Fibroblast of upper back skin (primary cell): ENCODE data around the gene AEBP2.
"Not testable (repeated sequence)": the region's sequence is repeated elsewhere in the genome, so short reads cannot be mapped to it uniquely, and the experiment has no call there.

Experiments used
- DNase-seq: peaks from one replicate; pipeline ENCODE4 v3.0.0-alpha.2; 2013

The AEBP2 gene

DNA sequence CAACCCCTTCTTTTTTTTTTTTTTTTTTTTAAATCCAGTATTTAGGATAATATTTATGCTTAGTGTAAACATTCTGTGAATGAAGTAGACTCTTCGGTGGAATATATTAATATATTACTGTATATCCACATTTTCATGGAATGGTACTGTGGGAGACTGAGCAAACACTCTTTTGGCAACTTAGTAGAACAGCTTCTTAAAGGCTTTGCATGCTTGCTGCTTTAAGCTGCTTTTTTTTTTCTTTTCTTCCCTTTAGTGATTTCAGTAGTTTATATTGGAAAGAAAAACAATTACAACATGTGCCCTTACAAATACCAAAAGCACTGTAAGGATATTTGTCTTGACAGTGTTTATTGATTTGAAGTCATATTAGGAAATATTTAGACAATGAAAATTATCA is 78.9 kb downstream of the AEBP2 start:
- no peak for DNase-seq

DNA sequence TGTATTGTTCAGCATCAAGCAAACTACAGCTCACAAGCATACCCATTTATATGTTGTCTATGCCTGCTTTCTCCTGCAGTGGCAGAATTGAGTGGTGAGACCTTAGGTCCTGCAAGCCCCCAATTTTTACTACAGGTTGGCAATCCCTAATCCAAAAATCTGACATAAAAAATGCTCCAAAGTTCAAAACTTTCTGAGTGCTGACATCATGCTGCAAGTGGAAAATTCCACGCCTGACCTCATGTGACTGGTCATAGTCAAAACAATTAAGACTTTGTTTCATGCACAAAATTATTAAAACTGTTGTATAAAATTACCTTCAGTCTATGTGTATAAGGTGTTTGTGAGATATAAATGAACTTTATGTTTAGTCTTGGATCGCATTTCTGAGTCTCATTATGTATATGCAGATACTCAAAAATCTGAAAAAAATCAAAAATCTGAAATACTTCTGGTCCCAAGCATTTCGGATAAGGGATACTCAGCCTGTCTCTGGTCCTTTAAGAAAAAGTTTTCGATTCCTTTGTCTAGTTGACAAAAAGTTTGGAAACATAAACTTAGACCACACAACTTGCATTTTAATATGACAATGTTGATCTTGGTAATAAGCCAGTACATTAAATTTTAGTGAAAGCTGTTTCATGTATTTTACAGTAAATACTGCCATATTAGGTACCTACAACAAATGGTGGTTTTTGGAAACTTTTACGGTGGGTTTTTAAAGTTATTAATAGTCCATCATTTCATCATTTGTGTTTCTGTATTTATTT is 81.5 kb downstream of the AEBP2 start:
- no peak for DNase-seq

DNA sequence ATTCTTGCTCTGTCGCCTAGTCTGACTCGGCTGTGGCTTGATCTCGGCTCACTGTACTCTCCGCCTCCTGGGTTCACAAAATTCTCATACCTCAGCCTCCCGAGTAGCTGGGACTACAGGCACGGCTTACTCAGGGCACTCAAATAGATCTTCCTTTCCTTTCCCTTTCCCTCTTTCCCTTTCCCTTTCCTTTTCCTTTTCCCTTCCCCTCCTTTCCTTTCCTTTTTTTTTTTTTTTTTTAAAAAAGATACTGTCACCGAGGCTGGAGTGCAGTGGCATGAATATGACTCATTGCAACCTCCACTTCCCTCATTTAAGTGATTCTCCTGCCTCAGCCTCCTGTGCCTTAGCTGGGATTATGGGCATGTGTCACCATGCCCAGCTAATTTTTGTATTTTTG is 86.0 kb downstream of the AEBP2 start:
- DNase-seq, result no peak

DNA sequence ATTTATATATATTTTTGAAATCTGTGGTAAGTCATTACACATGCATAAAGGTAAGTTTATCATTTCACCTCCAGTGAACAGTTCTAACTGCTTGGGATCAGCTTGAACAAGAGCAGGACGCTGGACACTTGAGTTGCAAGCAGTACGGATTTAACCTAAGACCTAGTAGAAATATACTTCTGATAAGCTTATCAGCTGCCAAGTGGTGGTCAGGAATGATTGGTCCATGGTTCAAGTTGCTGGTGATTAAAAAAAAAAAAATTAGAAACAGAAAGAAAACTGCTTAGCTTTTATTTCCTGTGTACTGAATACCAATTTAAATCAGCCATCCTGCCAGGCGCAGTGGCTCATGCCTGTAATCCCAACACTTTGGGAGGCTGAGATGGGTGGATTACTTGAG is 88.6 kb downstream of the AEBP2 start:
- no peak for DNase-seq

DNA sequence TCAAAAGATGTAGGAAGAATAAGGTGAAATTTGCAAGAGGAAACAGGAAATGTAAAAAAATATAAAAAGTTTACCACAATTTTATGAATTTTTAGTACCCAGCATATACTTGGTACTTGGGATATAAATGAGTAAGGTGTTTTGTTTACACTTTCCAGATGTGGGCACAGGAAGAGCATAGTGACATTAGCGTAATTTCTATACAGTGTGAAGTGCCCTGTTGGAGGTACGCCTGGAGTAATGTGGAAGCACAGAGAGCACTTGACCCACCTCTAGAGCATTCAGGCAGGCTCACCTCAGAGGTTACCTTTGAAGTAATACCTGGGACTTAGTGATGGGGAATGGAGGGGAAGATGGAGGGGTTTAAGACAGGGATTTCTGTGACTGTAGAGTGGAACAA is 89.5 kb downstream of the AEBP2 start:
- no peak for DNase-seq

DNA sequence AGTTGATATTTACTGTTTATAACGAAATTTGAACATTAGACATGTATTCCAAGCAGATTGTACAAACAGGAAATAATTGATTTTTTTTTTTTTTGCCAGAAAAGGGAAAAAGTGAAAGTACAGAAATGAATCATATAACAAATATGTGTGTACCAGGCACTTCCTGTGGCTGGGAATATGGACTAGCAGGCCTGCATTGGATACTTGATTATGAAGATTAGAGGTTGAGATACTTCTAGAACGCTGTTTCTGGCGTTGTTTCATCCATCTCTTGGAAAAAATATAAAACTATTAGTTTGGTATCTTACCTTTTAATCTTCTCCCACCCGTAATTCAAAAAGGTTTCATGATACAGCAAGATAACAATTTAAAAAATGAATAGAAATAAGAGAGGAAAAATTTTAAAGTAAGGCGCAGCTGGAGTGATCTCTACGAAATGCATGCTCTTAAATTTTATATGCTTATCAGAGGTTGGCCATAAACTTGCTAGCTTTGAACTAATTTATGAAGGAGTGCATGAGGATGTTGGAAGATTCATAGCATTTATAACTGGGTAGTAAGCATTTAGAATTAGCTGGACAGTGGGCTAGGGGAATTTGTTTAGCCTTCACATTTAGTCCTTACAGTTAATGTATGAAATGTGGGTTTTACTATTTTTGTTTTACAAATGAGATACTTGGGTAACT is 90.8 kb downstream of the AEBP2 start:
- DNase-seq, result peak; percentile 45

DNA sequence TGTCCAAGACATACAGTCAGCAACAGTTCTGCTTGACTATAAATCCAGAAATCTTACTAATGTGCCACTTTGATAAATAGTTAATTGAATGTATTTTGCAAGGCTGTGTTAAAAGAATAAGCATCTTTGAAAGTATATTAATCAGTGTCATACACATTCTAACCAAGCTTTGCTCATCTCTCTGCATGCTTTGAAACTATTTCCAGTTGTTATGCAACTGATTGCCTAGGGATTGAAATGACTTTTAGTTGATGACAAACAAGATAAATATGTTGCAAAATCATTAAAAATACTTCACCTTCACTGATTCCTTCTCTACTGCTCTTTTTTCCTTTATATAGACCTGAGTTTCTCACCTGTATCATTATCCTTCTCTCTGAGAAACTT is 91.3 kb downstream of the AEBP2 start:
- DNase-seq, result peak; percentile 36

DNA sequence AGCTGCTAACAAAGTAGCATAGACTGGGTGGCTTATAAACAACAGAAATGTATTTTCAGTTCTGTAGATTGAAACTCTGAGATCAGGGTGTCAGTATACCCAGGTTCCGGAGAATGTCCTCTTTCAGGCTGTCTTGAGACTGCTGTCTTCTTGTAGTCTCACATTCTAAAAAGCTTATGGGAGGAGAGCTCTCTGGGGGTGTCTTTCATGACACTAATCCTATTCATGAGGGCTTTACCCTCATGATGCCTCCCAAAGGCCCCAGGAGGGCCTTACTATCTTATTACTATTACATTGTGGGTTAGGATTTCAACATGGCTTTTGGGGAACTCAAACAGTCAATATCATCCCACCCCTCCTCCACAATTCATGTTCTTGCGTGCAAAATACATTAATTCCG is 94.3 kb downstream of the AEBP2 start:
- no peak for DNase-seq

DNA sequence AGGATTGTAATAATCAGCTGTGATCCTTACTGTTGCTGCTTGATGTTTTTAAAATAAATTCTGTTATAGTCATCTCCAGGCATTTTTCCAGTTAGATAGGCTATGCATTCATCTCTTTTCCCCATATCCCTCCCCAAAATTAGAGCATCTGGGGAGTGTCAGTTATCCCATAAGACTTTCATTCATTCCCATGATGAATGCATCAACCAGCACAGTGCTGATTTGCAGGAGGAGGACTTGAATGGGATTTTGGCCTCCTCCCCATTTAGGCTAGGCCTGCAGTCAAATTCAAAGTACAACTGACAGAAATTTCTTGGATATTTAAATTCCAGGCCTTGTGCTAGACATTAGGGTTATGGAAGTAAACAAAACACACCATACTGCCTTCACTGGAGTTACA is 99.8 kb downstream of the AEBP2 start:
- DNase-seq, result no peak

DNA sequence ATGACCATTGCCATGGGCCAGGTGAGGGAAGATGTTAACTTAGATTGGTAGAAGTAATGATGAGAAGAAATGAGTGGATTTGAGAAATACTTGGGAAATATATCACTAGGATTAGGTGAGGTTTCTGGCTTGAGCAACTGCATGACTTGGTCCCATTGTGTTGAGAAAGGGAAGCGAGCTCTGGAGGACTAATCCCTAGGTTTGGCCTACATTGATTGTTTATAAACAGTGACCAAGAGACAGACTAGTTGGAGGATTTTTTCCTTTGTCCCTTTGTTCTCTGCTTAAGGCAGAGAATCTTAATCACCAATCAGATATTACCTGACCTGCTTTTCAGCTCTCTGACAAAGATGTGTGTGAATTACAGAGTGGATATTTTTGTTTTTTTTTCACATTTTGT is 100.5 kb downstream of the AEBP2 start:
- DNase-seq, result no peak

DNA sequence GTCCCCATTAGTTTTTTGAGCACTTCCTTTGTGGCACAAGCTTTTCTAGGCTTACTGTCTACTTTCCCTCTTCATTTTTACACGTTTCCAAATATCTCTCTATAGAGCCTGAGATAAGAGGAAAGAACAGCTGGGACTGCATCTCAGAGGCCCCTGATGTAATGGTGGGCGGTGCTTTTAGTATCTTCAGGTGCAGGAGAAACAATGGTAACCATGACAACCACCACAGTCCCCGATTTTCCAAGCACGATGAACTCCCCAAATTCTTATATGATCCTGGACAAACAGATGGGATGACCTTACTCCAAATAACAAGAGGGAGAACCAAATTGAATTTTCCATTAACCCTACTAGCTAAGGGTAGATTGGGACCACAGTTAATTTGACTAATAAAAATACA is 103.3 kb downstream of the AEBP2 start:
- no peak for DNase-seq

DNA sequence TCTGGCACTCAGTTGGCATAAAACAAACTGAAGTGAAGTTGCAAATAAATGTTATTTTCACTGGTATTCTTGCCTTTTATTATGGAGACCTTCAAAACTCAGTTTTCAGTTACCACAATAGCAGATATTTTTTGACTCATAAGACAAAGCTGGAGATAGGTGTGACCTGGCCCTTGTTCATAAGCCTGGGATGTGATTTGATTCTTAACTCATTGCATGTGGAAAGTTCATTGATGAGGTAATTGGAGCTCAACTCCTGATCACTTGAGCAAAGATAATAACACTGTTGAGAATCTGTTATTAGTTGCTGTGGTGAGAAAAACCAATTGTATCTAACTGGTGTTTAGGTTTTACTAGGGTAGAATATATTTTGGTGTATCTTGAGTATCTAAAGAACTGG is 105.1 kb downstream of the AEBP2 start:
- no peak for DNase-seq

DNA sequence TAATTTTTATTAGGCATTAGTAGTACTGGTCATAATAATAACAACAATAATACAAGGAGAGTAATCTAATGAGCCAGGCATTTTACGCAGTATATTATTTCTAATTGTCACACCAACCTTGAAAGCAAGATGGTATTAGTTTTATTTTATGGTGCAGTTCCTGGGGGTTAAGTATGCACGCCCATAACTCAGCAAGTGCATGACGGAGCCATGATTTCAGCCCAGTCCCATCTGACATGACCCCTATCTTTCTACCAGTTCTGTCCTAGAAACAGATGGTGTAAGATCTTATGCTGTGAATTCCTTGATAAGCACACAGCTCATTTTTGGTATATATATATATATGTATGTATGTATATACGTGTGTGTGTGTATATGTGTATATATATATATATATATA is 106.0 kb downstream of the AEBP2 start:
- no peak for DNase-seq

DNA sequence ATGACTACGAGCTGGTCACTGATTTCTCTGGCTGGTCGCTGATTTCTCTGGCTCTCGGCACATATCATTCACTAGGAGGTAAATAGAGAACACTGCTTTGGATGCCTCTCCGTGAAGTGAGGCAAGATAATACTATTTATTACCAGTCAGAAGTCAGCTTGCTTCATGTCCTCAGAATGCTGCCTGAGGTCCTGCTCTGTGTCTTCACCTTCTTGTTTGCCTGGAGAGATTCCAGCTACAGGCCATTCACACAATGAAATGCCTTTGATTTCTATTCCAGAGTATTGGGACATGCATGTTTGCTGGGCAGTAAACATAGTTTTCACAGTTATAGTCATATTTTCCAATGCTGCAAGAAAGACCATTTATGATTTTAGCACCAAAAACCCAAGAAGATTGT is 106.7 kb downstream of the AEBP2 start:
- peak; percentile 53 for DNase-seq

DNA sequence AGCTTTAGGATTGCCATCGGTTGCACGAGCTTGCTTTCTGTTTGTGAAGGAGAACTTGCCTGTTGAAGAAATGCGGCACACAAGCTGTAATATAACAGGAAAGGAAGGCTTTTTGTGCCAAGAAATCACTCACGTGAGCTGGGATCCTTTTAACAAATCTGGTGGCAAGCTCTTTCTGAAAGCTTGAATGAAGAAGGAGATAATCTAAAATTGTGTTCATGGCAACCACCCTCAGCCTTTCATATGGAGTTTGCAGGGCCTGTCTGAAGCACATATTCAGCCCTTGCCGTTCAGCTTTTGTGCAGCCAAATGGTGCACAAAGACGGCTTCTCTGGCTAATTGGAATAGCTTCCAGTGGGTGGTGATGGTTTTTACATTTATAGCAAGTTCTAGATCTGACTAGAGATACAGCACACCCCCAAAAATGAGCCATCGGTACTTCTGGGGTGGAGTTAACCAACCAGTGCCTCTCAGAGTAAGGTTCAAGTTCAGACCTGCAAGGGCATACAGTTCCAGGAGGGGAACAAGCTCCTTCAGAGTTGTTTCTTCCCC is 107.4 kb downstream of the AEBP2 start:
- DNase-seq, result peak; percentile 51

DNA sequence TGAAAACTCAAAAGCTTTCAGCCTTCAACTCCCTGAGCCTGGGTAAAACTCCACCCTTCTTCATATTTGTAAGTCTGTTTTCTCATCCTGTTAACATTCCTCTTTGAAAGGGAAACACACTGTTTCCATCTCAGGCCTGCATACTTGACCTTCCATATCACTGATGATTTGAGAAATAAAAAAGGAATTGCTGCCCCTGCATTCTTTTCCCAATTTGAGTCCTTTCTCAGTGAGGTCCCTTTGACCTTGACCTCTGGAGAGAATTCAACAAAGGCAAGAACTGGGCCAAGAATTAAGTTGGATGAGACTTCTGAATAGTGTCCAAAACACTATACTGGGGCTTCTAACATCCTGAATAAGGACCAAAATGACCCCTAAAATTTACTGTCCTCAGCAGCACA is 108.0 kb downstream of the AEBP2 start:
- peak; percentile 51 for DNase-seq

DNA sequence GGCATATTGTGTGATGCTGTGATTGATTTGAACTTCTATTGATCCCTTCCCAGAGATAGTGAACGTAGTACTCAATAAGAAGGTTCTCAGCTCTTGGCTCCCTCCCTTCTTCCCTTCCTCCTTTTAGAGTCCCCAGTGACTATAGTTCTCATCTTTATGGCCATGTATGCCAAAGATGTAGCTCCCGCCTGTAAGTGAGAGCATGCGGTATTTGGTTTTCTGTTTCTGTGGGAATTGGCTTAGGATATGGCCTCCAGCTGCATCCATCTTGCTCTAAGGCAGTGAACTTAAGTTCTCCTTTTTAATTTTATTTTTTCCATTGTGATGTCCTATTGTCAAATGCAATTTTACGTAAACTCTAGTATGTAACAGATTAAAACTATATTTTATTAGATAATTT is 109.5 kb downstream of the AEBP2 start:
- DNase-seq, result no peak

DNA sequence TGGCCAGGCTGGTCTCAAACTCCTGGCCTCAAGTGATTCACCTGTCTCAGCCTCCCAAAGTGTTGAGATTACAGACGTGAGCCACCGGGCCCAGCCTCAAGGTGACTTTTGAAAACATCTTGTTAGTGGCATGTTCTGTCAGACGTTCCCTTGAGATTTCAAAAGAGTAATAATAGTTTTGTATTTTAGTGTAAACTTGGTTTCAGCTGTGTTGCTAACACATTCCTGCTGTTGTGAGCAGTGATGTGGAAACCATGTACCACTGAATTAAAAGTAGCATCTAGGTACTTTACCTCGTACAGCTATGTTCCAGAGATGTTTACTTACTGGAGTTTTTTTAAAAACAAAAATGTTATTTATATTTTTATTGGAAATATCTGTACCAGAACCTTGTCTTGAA is 111.3 kb downstream of the AEBP2 start:
- DNase-seq, result no peak

DNA sequence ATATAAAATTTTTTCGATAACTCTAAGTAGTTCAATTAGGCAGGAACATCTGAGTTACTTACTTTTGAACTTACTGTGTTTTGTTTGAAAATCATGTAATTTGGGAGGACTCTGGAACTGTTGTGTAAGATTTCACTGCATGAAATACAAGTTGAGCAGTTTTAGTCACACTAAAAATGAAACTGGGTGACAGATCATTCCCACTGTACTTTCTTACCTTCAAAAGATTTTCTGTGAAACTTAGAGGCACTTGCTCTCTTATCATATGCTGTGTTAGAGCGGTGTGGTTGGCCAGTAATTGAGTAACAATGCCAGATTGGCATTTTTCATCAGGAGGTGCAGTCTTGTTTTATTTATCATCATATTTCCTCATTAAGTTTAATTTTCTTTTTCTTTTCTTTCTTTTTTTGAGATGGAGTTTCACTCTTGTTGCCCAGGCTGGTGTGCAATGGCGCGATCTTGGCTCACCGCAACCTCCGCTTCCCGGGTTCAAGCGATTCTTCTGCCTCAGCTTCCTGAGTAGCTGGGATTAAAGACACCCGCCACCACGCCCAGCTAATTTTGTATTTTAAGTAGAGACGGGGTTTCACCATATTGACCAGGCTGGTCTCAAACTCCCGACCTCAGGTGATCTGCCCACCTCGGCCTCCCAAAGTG is 113.3 kb downstream of the AEBP2 start:
- DNase-seq, result not testable (repeated sequence)

DNA sequence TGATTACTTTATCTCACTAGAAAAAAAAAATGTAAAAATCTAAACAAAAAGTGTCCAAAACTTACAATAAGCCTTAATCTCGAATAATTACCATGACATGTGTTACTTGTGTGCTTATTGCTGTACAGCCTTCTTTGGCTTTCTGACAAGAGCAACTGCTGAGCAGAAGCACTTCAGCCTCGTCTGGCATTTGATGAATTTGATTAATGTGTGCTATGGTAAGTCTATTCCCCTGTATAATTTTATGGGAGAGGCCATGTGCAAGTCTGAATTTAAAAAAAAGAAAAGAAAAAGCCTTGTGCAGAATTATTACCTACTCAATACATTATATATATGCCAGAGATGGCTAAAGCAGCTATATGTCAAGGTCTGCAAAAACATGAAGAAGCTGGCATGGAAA is 113.9 kb downstream of the AEBP2 start:
- peak; percentile 36 for DNase-seq

DNA sequence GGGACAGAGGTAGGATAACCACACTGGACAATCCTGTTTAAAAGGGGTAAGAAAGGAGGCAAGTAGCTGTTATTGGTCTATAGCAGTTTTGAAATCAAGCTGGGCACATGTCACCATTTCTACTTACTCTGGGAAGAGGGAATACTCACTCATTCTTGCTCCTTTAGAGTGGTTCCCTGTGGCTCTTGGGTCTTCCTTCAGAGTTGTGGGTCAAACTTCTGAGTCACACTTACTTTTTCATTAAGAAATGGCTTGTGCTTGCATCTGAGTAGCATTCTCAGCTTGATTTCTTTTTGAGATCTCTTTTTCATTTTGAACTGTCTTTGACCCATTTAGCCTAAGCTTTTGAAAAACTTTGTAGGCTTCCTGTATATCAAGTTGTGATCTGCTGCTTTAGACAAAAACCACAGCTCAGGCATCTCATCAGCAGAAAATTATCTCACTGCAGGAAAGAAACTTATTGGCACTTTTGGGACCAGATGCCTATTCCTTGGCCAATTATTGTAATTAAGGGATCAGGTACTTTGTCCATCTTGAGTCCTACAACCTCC is 122.2 kb downstream of the AEBP2 start:
- no peak for DNase-seq
